ENCODE data around the gene NCBP2L.

Gene NCBP2L

DNA sequence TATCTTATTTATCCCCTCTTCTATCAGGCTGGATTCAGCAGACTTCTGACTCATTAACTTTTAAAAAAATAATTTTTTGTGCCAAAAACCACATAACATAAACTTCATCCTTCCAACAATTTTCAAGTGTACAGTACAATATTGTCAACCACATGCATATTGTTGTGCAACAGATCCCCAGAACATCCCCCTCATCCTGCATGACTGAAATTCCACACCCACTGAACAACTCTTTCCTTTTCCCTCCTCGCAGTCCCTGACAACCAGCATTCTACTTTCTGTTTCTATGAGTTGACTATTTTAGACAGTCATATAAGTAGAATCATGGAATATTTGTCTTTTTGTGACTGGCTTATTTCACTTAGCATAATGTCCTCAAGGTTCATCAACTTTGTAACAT lies 45.9 kb downstream of the NCBP2L start:
- TF ChIP-seq CTCF (IDR thresholded peaks at IDR 0.05): no peak

DNA sequence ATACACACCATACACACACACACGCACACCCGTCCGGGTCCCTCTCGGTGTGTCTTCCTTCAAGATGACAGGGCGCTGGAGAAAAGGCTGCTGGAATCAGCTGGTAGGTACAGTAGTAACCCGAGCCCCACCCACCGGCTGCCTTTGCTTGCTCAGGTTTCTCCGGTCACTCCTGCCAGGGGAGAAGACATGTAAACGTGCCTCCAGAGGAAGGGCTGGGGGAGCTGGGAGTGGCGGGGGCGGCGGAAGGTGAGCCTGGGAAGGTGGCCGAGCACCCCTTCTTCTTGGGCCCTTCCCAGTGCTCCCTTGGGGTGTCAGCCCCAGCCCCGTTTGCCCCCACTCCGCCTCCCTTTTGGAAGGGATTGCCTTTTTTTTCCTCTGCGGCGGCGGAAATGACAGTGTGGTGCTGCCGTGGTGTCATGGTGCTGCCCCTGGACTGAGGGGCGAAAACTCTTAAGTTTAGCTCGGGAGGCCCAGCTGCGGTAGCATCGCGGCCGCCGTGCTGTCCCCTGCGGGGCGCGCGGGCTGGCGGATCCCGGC lies 48.2 kb downstream of the NCBP2L start, which contains the start of gene MID2:
TSS of gene MID2 (plus strand) at position 169 of the 540 bp plus-strand sequence. CDS start 561 bp downstream, outside the sequence.
- no peak for TF ChIP-seq CTCF (IDR thresholded peaks at IDR 0.05)

DNA sequence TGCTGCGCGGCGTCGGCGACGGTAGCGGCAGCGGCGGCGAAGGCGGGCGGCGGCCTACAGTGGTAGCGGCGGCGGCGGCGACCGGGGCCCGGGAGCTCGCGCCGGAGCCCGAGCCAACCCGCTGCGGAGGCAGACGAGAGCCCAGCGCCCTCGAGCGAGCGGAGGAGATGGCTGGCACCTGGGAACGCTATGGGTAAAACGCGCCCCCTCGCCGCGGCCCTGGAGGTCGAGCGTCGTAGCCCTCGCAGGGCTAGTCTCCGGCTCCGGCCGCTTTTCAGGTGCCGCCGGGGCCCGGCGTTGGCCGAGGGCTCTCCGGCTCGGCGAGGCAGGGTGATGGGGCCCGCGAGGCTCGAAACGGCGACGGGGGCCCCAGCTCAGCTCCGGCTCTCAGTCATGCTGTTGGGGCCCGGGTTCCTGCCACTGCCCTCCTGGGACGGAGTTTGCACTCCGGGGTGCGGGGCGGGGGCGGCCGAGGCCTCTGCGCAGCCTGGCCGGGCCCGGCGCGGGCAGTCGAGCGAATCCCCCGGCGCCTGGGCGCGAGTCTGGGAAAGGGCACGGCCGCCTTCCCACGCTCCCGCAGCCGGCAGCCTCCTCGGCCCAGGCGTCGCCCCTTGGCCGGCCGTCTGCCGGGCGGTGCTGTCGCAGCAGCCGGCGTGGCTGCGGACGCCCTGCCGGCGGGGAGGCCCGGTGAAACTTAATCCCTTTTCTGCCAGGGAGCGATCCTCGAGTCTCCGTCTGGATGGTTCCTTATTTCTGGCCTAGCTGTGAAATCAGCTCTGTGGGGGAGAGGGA lies 48.9 kb downstream of the NCBP2L start:
- no peak for TF ChIP-seq CTCF (IDR thresholded peaks at IDR 0.05)

GRCh38 chrX:107827030-107827831 lies 49.7 kb downstream of the NCBP2L start:
- TF ChIP-seq CTCF (IDR thresholded peaks at IDR 0.05): no peak

DNA sequence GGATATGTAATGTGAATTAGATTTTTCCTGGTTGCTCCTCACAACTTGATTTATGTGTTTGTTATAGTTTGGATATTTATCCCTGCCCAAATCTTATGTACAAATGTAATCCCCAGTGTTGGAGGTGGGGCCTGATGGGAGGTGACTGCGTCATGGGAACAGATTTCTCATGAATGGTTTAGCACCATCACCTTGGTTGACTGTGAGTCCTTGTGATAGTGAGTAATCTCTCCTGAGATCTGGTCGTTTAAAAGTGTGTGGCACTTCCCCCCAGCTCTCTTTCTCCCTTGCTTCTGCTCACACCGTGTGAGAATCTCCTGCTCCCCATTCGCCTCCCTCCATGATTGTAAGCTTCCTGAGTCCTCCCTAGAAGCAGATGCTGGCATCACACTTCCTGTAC lies 50.3 kb downstream of the NCBP2L start:
- TF ChIP-seq CTCF (IDR thresholded peaks at IDR 0.05): no peak

DNA sequence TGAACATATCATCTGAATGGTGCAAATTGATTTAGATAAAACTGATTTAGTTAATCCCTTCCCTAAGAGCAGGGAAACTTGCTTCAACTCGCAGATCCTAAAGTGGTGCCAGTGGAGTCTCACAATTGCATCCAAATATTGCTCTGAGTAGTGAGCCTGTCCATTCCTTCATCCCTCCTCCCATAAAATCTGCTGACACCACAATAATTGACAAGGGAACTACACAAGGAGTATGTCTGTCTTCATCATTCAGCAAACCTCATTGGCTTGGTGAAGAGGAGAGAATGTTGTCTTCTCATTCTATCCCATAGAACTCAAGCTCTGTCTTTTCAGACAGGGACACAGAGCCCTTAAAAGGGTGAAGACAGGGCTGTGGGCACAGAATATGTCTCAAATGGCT lies 52.3 kb downstream of the NCBP2L start:
- no peak for TF ChIP-seq CTCF (IDR thresholded peaks at IDR 0.05)

DNA sequence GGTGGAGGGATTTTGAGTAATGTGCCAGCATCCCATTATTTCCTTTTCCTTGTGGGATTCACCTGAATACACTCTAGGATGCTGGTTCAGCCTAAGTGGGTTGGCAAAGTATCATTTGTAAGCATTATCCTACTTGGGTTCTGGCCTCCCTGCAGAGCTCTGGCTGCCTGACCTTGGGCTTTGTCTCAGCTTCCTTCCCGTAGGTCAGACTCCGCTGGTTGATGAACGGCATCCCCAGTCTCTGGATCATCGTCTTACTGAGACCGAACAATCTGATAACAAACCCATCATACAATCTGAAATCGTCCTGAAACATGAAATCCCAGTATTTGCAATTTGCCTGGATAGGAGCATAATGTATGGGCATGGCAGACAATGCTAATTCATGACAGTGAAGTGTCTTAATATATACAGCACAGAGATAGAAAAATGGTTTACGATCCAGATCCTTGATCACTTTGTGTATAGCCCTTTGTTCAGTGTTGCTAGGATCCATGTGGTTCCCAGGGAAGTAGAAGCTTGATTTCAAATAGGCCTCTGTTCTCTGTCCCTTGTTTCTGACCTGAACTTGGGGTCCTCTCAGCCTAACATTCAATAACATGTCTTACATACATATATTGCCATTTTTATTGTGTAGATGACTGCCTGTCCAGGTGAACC lies 53.7 kb downstream of the NCBP2L start:
- TF ChIP-seq CTCF (IDR thresholded peaks at IDR 0.05): no peak
